Ammon's horn (tissue), 1 donor: ENCODE measurements around the gene TMEM245.
"Not testable (repeated sequence)": the region's sequence is repeated elsewhere in the genome, so short reads cannot be mapped to it uniquely, and the experiment has no call there.

Source experiments
- DNase-seq: peaks from one replicate; pipeline ENCODE4 v3.0.0-alpha.2; 2016; ENCODE audit warnings: low spot score

TMEM245 gene

DNA sequence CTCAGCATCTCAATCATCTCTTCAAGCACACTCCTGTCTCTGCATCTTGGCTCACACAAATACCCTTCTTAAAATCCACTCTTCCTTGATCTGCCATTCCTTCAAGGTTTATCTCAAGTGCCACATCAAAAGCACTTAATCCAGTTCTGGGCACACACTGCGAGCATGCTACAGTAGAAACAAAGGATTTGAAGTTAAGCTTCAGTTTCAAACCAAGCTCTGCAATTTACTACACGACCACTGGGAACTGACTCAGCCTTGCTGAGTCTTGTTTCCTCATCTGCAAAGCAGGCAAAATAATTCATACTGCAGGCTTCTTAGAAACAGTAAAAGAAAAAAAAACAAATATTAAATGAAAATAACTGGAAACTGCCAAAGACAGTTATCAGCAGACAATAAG is 56.0 kb downstream of the TMEM245 start:
- no peak for DNase-seq

- DNase-seq, result no peak
Measured at GRCh38 chr9:109062543-109062942, 57.2 kb downstream of the TMEM245 start.

GRCh38 chr9:109060191-109060590 is 59.6 kb downstream of the TMEM245 start:
- no peak for DNase-seq

GRCh38 chr9:109053121-109053520 is 66.6 kb downstream of the TMEM245 start:
- DNase-seq, result not testable (repeated sequence)

DNA sequence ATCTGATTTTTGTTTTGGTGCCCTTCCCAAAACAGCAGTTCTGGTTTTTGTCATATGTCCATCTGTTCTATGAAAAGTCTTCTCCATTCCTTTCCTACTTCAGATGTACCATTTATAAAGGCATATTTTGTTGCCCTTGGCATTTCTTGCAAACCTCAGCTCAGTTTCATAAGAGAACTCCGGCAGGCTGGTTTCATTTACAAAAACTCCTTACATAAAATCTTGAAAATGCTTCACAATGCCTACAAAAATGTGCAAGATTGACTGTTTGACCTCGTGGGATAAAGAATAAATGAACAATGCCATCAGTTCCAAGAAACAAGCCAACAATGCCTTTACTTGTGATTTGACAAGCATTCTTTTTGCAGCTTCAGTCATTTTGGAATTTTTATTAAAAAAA is 67.3 kb downstream of the TMEM245 start:
- no peak for DNase-seq

- DNase-seq, result no peak
Measured at GRCh38 chr9:109051733-109052132, 68.0 kb downstream of the TMEM245 start.

DNA sequence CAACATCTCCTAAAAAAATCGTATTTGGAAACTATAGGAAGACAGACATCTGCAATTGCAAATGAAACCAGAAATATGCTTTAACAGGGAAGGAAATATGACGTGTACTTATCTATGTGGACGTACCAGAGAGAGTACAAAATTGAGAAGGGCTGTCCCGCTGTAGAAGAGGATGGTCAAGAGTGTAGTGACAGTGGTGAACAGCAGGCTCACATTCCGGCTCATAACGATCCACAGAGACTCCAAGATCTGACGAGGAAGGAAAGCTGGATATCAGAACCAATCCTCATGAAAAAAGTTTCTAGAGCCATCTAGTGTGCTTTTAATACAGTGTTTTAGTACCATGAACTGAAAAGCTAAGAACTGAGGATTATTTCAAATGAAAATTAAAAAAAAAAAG is 69.3 kb downstream of the TMEM245 start:
- DNase-seq, result no peak

GRCh38 chr9:109048822-109049221 is 70.9 kb downstream of the TMEM245 start:
- peak; percentile 11 for DNase-seq

- DNase-seq, result no peak
Measured at GRCh38 chr9:109047259-109047658, 72.5 kb downstream of the TMEM245 start.

DNA sequence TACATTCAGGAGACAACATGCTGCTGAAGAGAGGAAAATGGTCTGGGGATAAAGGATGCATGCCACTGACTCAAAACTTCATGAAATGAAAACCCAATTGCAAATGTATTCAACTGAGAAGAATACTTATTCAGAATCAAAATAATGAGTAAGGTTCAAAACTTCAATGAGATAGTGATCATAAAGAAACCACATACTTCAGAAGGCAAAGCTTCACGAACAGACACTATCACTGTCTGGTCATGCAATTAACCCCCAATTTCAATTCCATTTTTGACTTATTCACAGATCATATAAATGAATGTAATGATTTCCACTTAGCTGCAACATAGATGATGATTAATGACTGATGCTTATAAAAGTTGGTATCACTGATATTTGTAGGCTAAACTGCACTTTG is 73.4 kb downstream of the TMEM245 start:
- DNase-seq, result no peak

- DNase-seq, result no peak
Measured at GRCh38 chr9:109043578-109043977, 76.2 kb downstream of the TMEM245 start.

DNA sequence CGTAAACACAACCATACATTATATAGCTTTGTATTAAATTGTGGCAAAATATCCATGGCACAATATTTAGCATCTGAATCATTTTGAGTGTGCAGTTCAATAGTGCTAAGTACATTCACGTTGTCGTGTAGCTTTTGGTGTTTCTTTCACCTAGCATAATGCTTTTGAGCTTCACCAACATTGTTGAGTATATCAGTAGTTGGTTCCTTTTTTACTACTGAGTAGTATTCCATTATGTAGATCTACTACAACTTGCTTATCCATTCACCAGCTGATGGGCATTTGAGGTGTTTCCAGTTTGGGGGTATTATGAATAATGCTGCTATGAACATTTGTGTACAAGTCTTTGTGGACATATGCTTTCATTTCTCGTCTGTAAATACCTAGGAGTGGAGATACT is 79.2 kb downstream of the TMEM245 start:
- no peak for DNase-seq

- DNase-seq, result no peak
Measured at GRCh38 chr9:109039539-109039938, 80.2 kb downstream of the TMEM245 start.

DNA sequence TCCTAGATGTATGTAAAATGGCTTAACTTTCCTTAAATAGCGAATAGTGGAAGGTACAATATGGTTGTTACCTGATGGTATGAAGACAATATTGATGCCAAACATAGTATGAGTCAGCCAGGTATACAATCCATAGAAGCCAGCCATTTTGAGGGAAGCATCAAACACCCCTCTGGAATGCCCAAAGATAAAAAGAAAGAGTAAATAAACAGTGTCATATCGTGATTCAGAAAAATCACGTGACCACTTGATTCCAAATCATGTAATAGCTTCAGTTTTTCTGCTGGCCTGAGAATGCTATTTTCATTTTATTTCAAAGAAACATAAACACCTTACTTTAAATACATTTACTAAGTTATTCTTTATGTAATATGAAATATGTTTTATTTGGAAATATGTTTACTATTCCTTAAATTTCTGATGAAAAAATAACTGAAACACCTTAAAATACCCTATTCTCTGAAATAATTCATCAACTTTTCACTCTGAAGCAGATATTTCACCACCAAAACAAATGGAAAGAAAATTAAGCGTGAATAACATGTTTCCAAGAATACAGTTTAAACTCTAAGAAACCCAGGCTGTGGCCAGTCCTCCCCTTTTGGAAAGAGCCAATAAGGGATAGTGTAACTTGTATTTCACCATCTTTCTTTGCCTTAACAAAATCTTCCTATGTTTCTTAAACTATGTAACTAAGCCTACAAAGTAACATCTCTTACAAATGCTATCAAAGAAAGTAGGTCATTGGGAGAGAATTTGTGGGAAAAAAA is 81.6 kb downstream of the TMEM245 start:
- DNase-seq, result no peak

DNA sequence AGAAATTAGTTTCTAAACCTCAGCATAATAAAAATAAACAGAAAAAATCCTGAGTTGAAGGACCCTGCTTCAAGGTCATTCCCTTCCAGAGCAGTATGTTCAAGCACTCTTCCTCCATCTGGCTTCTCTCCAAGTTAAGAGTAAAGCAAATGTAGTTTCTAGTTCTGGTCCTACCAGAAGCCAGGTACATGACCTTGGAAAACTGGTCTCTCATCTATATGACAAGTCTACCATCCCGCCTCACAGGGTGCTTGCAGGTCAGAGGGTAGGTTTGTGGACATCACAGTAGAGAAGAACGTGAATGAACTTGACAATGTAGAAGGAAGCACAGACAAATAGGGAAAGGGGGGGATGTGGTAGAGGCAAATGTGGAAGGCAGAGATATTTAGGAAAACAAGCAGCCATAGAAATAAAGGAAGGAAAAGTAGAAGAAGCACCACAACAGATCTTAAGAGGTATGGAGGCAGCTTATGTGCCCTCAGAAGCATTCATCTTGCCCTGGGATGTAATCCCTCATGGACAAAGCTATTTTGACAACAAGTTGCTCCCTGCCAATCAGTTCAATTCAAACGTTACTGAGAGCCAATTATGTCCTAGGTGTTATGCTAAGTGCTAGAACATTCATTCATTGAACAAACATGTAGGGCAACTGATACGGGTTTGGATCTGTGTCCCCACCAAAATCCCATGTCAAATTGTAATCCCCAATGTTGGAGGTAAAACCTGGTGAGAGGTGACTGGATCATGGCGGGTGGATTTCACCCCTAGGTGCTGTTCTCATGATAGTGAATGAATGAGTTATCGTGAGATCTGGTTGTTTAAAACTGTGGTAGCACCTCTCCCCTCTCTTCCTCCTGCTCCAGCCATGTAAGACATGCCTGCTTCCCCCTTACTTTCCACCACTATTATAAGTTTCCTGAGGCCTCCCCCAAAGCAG is 82.7 kb downstream of the TMEM245 start:
- DNase-seq, result no peak

- no peak for DNase-seq
Measured at GRCh38 chr9:109035684-109036423, 83.9 kb downstream of the TMEM245 start.

DNA sequence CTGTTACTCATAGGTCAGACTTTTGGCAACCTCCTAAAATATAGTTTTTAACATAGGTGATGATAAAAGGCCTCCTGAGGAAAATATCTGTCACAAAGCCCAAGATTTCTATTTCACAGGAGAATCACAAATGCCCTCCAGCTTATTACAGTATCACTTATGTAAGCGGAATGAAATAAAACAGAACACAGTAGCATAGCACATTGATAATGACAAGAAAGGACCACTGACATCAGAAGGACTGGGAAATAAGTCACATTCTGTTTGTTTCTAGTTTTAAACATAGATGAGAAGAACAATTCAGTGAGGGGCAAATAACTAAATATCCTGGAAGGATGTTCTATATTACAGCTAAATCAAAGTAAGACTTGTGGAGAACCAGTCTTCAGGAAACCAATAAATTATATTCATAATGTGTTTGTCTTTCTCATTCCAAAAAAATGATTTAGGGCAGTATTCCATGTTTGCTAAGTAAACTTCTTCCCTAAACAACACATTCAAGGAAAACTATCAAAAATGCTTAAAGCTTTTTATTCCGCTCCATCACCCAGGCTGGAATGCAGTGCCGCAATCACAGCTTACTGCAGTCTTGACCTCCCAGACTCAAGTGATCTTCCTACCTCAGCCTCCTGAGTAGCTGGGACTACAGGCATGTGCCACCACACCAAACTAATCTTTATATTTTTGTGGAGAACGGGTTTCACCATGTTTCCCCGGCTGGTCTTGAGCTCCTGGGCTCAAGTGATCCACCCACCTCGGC is 85.6 kb downstream of the TMEM245 start:
- no peak for DNase-seq

DNA sequence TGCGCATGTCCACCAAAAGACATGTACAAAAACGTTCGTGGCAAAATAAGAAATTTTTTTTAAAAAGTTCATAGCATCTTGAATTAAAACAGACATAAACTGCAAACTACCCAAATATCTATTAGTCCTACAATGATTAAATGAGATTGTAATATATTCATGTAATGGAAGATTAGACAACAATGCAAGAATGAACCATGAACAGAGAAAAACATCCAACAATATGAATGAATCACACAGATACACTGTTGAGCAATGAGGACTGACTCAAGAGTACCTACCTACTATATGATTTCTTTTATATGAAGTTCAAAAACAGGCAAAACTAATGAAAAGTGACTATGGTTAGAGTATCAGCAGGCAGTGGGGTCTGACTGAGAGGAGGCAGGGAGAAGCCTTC is 88.5 kb downstream of the TMEM245 start:
- no peak for DNase-seq

DNA sequence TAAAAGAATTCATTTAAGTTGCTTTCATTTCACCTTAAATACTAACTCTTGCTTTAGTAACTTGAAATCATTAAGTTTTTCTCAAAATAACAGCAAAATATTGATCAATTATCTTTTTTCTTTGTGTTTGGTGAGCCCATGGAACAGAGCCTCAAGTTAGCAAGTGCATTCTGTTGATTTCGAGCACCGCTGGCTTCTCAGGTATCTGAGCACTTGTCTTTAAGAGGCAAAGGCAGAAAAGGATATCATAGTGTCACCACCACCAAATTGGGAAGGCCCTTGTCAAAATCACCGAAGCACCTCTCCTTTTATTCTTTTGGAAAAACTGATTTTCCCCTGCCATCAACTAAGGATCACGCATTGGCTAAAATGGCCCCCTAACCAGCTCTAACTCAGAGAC is 89.3 kb downstream of the TMEM245 start:
- no peak for DNase-seq

DNA sequence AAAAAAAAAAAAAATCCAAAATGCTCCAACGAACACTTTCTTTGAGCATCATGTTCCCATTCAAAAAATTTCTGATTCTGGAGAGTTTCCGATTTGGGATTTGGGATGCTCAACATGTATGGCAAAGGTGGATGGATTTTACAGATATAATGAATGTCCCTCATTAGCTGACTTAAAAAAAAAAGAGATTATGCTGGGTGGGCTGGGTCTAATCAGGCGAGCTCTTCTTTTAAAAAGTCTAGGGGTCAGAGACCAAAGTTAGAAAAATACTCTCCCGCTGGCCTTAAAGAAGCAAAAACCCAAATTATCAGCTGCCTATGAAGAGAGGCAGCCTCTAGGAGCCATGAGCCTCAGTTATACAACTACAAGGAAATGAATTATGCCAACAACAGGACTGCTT is 91.3 kb downstream of the TMEM245 start:
- DNase-seq, result no peak

DNA sequence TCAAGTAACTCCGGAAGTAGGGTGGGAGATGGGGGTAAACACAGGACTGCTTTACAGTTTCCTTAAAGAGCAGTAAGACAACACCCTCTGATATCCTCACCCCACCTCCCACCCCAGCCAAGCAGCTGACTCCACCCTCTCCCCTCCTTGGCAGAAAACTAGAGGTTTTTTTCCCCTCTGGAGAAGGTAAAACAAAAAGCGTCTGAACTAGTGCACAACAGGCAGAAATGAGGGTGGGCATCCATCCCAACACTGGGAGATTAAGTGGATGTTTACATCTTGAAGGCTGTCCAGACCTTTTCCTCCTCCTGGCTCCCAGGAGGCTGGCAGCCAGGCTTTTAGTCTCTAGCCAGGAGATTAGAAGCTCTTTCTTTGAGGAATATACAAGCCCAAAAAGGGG is 92.6 kb downstream of the TMEM245 start:
- DNase-seq, result no peak

DNA sequence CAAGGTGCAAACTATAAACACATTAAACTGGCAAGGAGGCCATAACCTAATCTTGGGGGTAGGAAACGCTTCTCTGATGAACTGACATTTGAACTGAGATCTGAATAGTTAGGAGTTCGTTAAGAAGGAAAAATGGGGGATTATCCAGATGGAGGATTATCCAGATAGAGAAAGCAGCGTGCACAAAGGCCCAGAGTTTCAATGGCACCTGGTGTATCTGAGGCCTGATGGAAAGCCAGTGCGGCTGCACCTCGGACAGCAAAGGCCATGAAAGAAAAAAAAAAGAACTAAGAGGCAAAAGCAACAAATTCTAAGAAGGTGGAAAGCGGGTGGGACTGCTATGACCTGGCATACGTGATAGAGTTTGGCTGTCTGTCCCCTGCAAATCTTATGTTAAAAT is 93.4 kb downstream of the TMEM245 start:
- DNase-seq, result no peak
